K562 (cell line): ENCODE results near the gene BCR.

Experiments
- BMI1 ChIP-seq: fragments of 150-350 bp; IDR thresholded peaks from 2 replicates; pipeline ENCODE4 v1.6.1; 2014; ENCODE audit warnings: low read length
- CEBPB ChIP-seq: fragments of 450-650 bp; IDR thresholded peaks from 2 replicates; pipeline ENCODE4 v1.6.1; 2016; ENCODE audit warnings: missing genetic modification characterization, missing compliant biosample characterization
- EZH2 ChIP-seq: IDR thresholded peaks from 2 replicates; pipeline ENCODE4 v1.6.1; 2012; ENCODE audit warnings: low read depth, mild to moderate bottlenecking, inconsistent platforms, low read length, borderline replicate concordance
- FOXP4 ChIP-seq: sonication (generic); formaldehyde crosslinking; IDR thresholded peaks from 2 replicates; pipeline ENCODE4 v1.8.0; 2022; ENCODE audit warnings: mild to moderate bottlenecking, missing genetic modification reagents, borderline replicate concordance
- GATA2 ChIP-seq: sonication (generic); formaldehyde crosslinking; IDR thresholded peaks from 2 replicates; pipeline ENCODE4 v1.4.0; 2020; ENCODE audit warnings: mild to moderate bottlenecking, missing genetic modification reagents
- KDM1A ChIP-seq, 2 experiments: fragments of 450-650 bp; IDR thresholded peaks; 2 replicates each; pipeline ENCODE4 v1.6.1; 2016; ENCODE audit warnings: mild to moderate bottlenecking in 2 of 2
- MIER1 ChIP-seq: fragments of 450-650 bp; IDR thresholded peaks from 2 replicates; pipeline ENCODE4 v1.6.1; 2016; ENCODE audit warnings: antibody characterized with exemption, mild to moderate bottlenecking, low read depth
- MYC ChIP-seq, 2 experiments: fragments of 250-450 bp in 1 of 2; sonication (Bioruptor Pico) in 1 of 2; IDR thresholded peaks; 2 replicates each; pipeline versions ENCODE4 v1.5.1 to v1.6.1; 2012 to 2021; ENCODE audit warnings: low read depth in 2 of 2, borderline replicate concordance in 1 of 2, improper control_type of control experiment in 1 of 2, low read length in 1 of 2, mild to moderate bottlenecking in 1 of 2, moderate library complexity in 1 of 2
- NCOR1 ChIP-seq: fragments of 450-650 bp; IDR thresholded peaks from 2 replicates; pipeline ENCODE4 v1.6.1; 2016; ENCODE audit warnings: mild to moderate bottlenecking, moderate library complexity
- NFYB ChIP-seq: IDR thresholded peaks from 2 replicates; pipeline ENCODE4 v1.6.1; 2011; ENCODE audit warnings: mild to moderate bottlenecking, moderate library complexity; ENCODE audit not compliant: insufficient read length; ENCODE audit errors: extremely low read depth
- RBBP5 ChIP-seq: fragments of 200-600 bp; sonication (generic); IDR thresholded peaks from 2 replicates; pipeline ENCODE4 v1.6.1; 2012; ENCODE audit warnings: borderline replicate concordance, mild to moderate bottlenecking, low read length, control low read depth, inconsistent platforms; ENCODE audit not compliant: insufficient read depth, poor library complexity, severe bottlenecking
- SP1 ChIP-seq: sonication (generic); formaldehyde crosslinking; IDR thresholded peaks from 2 replicates; pipeline ENCODE4 v1.8.1; 2022; ENCODE audit warnings: mild to moderate bottlenecking, missing genetic modification reagents

GRCh38 chr22:23232094-23232905 is 52.0 kb downstream of the BCR start:
- no peak for TF ChIP-seq FOXP4
- TF ChIP-seq RBBP5 = no peak
- no peak for TF ChIP-seq CEBPB (tag)
- TF ChIP-seq GATA2 (CRISPR knock-in tag) = no peak
- TF ChIP-seq NFYB = no peak
- TF ChIP-seq KDM1A (IDR thresholded peaks at IDR 0.05) = no peak
- no peak for TF ChIP-seq MYC (IDR thresholded peaks at IDR 0.05; ENCODE audit: low read depth, low read length)
- no peak for TF ChIP-seq MYC (CRISPR knock-in tag; IDR thresholded peaks at IDR 0.05; ENCODE audit: borderline replicate concordance, low read depth)
- no peak for TF ChIP-seq SP1 (CRISPR knock-in tag)
- no peak for TF ChIP-seq BMI1
- TF ChIP-seq NCOR1 = no peak
- TF ChIP-seq EZH2 = no peak
- no peak for TF ChIP-seq MIER1
